Fibroblast of skin of abdomen (primary cell): ENCODE measurements around the gene TBX21.
A peak's percentile ranks its signal among the peaks of the same experiment; 100 is the strongest.

Experiments
- DNase-seq: peaks from one replicate; pipeline ENCODE4 v3.0.0-alpha.2; 2013

TBX21 gene

DNA sequence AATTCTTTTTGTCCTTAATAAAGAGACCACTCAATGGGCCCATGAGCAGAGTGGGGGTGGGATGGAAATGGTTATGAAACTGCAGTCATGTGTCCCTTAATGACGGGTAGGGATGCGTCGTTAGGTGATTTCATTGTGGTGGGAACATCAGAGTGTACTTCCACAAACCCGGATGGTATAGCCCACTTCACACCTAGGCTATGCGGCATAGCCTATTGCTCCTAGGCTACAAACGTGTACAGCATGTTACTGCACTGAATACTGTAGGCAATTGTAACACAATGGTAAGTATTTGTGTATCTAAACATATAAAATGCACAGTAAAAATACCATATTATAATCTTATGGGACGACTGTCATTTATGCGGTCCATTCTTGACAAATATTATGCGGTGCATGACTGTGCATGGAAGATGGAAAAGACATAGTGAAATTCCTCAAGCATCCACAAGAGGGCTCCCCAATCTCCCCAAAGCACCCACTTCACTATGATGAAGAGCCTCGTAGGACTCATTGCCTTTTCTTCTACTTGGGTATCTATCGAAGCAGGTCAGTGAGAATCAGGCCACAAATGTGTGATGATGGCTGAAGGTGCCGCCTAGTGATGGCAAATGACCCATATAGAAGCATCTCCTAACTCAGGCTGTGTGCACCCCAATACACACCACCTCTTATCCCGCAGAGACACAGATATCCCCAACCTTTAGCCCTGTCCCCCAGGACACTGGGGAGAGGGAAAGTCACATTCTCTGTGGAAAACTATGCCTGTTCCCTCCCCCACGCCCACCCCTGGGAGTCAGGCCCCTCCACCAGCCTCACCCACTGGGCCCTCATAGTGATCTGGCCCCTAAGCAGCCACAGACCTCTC, 43.5 kb downstream of the TBX21 start:
- peak; percentile 31 for DNase-seq

DNA sequence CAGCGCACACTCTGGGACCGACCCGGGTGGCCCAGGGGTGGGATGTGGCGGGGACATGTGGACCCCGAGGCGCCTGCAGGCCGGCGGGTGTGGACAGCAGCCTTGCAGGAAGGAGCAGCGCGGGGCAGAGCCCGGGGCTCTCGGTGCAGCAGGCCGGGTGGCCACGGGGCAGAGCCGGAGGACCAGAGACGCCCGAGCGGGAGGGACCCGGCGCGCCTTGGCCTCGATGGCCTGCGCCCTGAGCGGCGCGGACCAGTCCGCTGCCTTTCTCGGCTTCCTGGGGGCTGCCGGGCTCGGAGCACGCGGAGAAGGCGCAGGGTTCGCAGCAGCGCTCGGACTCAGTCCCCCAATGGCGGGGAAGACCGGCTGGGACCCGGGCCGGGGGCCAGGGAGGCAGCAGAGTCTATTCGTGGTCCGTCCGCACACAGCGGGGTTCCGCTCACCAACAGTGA, 45.2 kb downstream of the TBX21 start:
- no peak for DNase-seq

DNA sequence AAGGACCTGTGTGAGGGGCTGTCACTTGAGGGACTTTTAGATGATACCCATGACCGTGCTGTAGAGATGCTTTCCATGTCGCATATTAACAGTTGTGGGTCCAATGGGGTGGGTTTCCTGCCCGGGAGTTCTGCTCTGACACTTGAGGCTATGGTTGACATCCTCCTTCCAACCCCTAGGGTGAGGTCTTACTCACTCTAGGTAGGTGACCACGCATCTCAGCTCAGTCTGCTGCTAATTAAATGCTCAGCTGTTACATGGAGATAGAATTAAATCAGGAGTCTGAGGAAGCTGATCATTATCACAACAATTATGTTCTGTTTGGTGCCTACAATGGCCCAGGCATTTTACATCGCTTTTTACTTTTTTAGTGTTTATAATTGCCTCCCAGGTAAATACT, 48.4 kb downstream of the TBX21 start:
- no peak for DNase-seq

- DNase-seq = peak; percentile 27
Measured at GRCh38 chr17:47785538-47786123, 52.6 kb downstream of the TBX21 start.

DNA sequence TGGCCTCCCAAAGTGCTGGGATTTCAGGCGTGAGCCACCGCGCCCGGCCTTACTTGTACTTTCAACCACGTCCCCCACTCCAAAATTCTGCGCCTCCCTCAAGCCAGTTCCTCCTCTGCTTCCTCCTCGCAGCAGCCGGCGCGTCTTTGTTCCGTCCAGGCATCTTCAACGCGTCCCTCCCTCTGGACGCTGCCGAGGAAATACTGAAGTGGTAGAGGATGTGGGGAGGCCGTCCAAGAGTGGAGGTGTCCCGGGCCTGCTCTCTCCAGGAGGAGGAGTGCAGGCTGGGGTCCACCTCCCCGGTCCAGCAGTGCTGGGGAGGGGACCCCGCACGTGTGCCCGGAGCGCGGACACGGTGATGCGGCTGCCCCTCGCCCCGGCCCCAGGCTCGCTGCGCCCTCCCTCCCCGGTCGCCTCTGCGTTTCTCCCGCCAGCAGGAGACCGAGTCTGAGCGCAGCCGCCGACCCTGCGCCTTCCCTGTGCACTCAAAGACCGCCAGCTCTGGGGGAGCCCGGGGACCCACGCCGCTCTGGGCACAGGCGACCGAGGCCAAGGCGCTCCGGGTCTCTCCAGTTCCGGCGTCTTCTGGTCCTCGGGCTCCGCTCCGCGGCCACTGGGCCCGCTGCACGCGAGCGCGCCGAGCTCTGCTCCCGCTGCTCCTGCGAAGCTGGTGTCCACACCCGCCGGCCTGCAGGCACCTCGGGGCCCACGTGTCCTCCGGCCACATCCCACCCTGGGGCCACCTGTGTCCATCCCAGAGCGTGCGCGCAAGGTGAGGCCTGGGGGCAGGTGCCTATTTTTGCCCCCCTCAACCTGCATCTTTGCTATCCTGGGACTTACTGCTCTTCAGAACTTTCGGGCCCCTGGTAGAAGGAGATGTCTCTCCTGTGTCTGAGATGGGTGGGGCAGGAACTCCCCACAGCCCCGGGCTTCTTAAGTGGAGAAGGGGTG, 56.9 kb downstream of the TBX21 start:
- peak; percentile 26 for DNase-seq

GRCh38 chr17:47791025-47791424, 58.0 kb downstream of the TBX21 start:
- DNase-seq = no peak

GRCh38 chr17:47792457-47792856, 59.4 kb downstream of the TBX21 start:
- no peak for DNase-seq

DNA sequence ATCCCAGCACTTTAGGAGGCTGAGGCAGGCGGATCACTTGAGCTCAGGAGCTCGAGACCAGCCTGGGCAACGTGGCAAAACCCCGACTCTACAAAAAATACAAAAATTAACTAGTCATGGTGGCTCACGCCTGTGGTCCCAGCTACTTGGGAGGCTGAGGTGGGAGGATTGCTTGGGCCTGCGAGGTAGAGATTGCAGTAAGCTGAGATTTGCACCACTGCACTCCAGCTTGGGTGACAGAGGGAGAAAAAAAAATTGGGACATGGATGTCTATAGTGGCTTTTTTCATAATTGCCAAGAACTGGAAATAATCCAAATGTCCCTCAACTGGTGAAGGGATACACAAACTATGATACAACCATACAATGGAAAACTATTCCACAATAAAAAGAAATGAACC, 59.9 kb downstream of the TBX21 start:
- DNase-seq = no peak
